Astrocyte of the cerebellum (primary cell): ENCODE measurements around the gene DNMBP.
"Not testable (repeated sequence)": the region's sequence is repeated elsewhere in the genome, so short reads cannot be mapped to it uniquely, and the experiment has no call there.

Source experiments
- DNase-seq: peaks from one replicate; pipeline ENCODE4 v3.0.0-alpha.2; 2011; ENCODE audit warnings: low read depth
- H3K4me3 ChIP-seq: 2 replicates; pipeline ENCODE4 v1.5.1; 2011; ENCODE audit warnings: mild to moderate bottlenecking, low read depth, low read length, moderate library complexity
- CTCF ChIP-seq: IDR thresholded peaks from 2 replicates; pipeline ENCODE4 v1.5.1; 2012; ENCODE audit warnings: low read length, low read depth, moderate library complexity, mild to moderate bottlenecking; ENCODE audit errors: missing control alignments
- in situ Hi-C: cut with HindIII; loops from 2 replicates; pipeline ENCODE4 v1.10.0; 2017; ENCODE audit warnings: low sequenced_read_pairs

Gene DNMBP

GRCh38 chr10:99869581-99870122 is 140.1 kb downstream of the DNMBP start:
- in situ Hi-C loops = no loop called here
- DNase-seq = no peak
- no peak for TF ChIP-seq CTCF
- no peak overlapping the region for H3K4me3 ChIP-seq

GRCh38 chr10:99867250-99867649 is 142.5 kb downstream of the DNMBP start:
- DNase-seq, in situ Hi-C loops, H3K4me3 ChIP-seq: not testable (repeated sequence)

- in situ Hi-C loops, DNase-seq: not testable (repeated sequence)
Measured at GRCh38 chr10:99863535-99864240, 146.1 kb downstream of the DNMBP start.

GRCh38 chr10:99860466-99860865 is 149.3 kb downstream of the DNMBP start:
- in situ Hi-C loops = no loop called here
- H3K4me3 ChIP-seq = no peak overlapping the region
- no peak for DNase-seq
- no peak for TF ChIP-seq CTCF

More at GRCh38 chr10:99863535-99864240, 146.1 kb downstream of the DNMBP start:
- H3K4me3 ChIP-seq = not testable (repeated sequence)

- peak; percentile 52 for TF ChIP-seq CTCF
- in situ Hi-C loops = loop anchor here (10.0 kb wide), 1 partner anchor 55 kb away; no protein-coding TSS in a partner anchor
- no peak overlapping the region for H3K4me3 ChIP-seq
- no peak for DNase-seq
Measured at GRCh38 chr10:99859585-99859984, 150.2 kb downstream of the DNMBP start.

- no peak overlapping the region for H3K4me3 ChIP-seq
- no peak for TF ChIP-seq CTCF
- in situ Hi-C loops = loop anchor here (10.0 kb wide), 1 partner anchor 56 kb away; no protein-coding TSS in a partner anchor
- no peak for DNase-seq
Measured at GRCh38 chr10:99858849-99859248, 150.9 kb downstream of the DNMBP start.

GRCh38 chr10:99855479-99856071 is 154.2 kb downstream of the DNMBP start:
- in situ Hi-C loops = loop anchor here (10.0 kb wide), 1 partner anchor 59 kb away; no protein-coding TSS in a partner anchor
- DNase-seq = no peak
- no peak for TF ChIP-seq CTCF
- H3K4me3 ChIP-seq = no peak overlapping the region
